ENCODE results near the gene ERAL1.

DNA sequence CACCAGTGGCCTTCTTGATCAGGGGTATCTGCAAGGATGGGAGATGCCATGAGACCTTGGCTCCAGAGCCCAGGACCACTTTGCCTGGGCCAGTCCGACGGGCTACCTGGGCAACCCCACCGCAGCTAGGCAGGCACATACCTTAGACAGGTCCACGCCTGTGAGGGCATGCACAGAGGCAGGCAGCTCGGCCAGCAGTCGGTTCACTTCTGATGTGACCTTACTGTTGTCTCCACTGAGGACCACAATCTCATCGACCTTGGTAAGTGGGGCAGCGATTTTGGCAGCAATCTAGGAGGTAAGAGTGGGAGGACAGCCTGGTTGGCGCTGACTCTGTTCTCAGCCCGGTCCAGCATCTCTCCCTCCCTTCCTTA is 25.7 kb downstream of the ERAL1 start:
- TF ChIP-seq, protein P1, sequence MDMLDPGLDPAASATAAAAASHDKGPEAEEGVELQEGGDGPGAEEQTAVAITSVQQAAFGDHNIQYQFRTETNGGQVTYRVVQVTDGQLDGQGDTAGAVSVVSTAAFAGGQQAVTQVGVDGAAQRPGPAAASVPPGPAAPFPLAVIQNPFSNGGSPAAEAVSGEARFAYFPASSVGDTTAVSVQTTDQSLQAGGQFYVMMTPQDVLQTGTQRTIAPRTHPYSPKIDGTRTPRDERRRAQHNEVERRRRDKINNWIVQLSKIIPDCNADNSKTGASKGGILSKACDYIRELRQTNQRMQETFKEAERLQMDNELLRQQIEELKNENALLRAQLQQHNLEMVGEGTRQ (IDR thresholded peaks at IDR 0.05; ENCODE audit: low read length): no peak
- TF ChIP-seq HDAC6 (IDR thresholded peaks at IDR 0.05; ENCODE audit: low read depth, low read length) (no peak), CREB1 (IDR thresholded peaks at IDR 0.05) (no peak), JUN (IDR thresholded peaks at IDR 0.05; ENCODE audit: low read depth, low read length) (no peak), RAD21 (IDR thresholded peaks at IDR 0.05 in 1 of 2, conservative IDR thresholded peaks at IDR 0.05 in 1 of 2; ENCODE audit: low read depth in 2 of 2, low read length in 2 of 2) (no peak), EZH2 (IDR thresholded peaks at IDR 0.05; ENCODE audit: low read depth, low read length, severe bottlenecking) (no peak), SAP30 (IDR thresholded peaks at IDR 0.05; ENCODE audit: insufficient read depth, insufficient replicate concordance, low read length) (no peak), POLR2A (IDR thresholded peaks at IDR 0.05; ENCODE audit: control extremely low read depth in 1 of 2, low read depth in 2 of 2, low read length in 2 of 2) (no peak)
- TF ChIP-seq, protein P2, sequence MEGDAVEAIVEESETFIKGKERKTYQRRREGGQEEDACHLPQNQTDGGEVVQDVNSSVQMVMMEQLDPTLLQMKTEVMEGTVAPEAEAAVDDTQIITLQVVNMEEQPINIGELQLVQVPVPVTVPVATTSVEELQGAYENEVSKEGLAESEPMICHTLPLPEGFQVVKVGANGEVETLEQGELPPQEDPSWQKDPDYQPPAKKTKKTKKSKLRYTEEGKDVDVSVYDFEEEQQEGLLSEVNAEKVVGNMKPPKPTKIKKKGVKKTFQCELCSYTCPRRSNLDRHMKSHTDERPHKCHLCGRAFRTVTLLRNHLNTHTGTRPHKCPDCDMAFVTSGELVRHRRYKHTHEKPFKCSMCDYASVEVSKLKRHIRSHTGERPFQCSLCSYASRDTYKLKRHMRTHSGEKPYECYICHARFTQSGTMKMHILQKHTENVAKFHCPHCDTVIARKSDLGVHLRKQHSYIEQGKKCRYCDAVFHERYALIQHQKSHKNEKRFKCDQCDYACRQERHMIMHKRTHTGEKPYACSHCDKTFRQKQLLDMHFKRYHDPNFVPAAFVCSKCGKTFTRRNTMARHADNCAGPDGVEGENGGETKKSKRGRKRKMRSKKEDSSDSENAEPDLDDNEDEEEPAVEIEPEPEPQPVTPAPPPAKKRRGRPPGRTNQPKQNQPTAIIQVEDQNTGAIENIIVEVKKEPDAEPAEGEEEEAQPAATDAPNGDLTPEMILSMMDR (IDR thresholded peaks at IDR 0.05; ENCODE audit: control extremely low read depth in 1 of 3, insufficient read depth in 1 of 3, low read depth in 1 of 3, low read length in 3 of 3): no peak
- TF ChIP-seq, protein P3, sequence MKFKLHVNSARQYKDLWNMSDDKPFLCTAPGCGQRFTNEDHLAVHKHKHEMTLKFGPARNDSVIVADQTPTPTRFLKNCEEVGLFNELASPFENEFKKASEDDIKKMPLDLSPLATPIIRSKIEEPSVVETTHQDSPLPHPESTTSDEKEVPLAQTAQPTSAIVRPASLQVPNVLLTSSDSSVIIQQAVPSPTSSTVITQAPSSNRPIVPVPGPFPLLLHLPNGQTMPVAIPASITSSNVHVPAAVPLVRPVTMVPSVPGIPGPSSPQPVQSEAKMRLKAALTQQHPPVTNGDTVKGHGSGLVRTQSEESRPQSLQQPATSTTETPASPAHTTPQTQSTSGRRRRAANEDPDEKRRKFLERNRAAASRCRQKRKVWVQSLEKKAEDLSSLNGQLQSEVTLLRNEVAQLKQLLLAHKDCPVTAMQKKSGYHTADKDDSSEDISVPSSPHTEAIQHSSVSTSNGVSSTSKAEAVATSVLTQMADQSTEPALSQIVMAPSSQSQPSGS (IDR thresholded peaks at IDR 0.05; ENCODE audit: low read length): no peak

Measured in H1 (cell line).